NCI-H748 treated with DMSO at 0.1 percent for 48 hours (cell line): ENCODE data around the gene DET1.
A peak's percentile ranks its signal among the peaks of the same experiment; 100 is the strongest.
"Not testable (repeated sequence)": the region's sequence is repeated elsewhere in the genome, so short reads cannot be mapped to it uniquely, and the experiment has no call there.

Source experiments
- DNase-seq: peaks from one replicate; lab custom pipeline; 2025; lab: John Stamatoyannopoulos, UW

DET1 gene

GRCh38 chr15:88546248-88547129, at the start of gene DET1:
Gene DET1 (minus strand): TSS chr15:88546681. CDS start chr15:88531705, 14,976 bp downstream.
- peak; percentile 92 for DNase-seq

- DNase-seq = no peak
These were observed 44.9 kb upstream of the DET1 start for GRCh38 chr15:88591384-88591783.

- DNase-seq = no peak
These were observed 44.3 kb upstream of the DET1 start for GRCh38 chr15:88590759-88591158.

DNA sequence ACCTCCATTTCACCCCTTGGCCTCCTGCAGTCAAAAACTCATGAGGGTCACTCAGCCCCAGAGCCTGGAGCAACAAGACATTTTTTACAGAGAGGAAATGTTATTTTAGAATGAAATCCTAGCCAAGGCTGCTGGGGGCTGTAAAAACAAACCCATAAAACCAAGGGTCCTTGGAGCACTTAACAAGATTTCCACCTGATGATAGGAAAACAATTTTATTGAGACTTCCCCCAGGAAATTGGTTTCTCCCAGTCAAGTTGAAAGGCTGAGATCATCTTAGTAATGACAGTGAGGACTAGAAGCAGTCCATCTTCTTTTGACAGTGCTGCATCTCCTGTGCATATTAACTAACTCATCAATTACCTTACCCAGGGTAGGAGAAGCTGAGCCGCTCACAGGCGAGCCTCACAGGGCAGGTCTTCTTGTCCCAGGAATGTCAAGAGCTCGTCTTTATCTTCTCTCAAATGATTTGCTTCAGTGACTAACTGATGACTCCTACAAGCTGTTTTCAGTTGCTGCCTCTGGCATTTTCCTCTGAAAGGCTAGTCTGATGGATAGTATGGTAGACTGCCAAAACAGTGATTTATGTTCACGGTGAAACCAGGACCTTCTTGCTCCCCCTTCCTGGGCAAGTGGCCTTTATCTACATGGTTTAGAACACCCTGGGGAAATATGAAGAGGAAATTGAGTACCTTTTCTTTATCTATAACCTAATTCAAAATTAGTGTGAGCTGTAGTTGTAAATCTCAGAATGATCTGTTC, 40.1 kb upstream of the DET1 start:
- no peak for DNase-seq

- no peak for DNase-seq
These were observed 34.1 kb upstream of the DET1 start for GRCh38 chr15:88580532-88580931.

DNA sequence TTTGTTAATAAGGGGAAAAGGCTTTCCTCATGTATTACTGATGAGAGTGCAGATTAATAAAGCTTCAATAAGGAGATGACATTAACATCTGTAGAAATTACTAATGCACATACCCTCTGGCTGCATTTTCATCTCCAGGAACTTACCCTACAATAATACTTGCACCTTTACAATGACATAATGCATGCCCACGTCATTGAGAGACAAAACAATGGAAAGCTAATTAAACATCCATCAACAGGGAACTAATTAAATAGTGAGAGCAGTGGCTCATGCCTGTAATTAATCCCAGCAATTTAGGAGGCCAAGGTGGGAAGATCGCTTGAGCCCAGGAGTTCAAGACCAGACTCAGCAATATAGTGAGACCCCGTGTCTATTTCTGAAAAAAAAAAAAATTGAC, 32.8 kb upstream of the DET1 start:
- no peak for DNase-seq

- DNase-seq = peak; percentile 11
These were observed 28.2 kb upstream of the DET1 start for GRCh38 chr15:88574655-88575054.

- DNase-seq = no peak
These were observed 27.6 kb upstream of the DET1 start for GRCh38 chr15:88574077-88574476.

GRCh38 chr15:88571852-88572259, 25.4 kb upstream of the DET1 start:
- DNase-seq = no peak

DNA sequence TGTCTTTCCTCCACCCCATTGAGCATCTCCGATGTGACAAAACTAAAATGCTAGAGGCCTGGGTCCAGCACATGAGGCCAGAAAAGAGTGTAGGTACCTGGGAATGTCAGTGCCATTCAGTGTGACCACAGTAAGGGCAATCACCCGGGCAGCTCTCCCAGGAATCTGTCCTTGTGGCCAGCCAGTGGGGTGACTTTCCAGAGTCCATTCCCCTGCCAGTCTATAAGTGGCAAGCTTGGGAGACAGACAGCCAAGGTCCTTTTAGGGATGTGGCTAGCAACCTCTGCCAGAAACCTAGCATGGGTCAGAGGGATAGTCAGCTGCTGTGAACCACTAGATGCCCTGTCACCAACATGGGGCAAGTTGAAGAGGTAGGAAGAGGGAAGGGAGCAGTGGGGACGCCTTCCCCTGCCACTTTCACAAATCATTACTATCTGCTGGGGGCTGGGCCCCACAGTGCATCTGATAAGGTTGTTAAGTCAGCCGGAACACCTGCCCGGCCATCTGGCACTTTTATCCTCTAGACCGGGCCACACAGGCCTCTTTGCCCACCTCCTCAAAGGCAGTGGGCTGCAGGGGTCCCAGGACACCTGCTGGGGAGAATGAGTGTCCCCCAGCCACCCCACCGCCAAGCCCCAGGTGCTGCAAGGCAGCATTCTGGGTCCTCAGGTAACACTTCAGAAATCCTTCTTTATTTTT, 24.8 kb upstream of the DET1 start:
- no peak for DNase-seq

DNA sequence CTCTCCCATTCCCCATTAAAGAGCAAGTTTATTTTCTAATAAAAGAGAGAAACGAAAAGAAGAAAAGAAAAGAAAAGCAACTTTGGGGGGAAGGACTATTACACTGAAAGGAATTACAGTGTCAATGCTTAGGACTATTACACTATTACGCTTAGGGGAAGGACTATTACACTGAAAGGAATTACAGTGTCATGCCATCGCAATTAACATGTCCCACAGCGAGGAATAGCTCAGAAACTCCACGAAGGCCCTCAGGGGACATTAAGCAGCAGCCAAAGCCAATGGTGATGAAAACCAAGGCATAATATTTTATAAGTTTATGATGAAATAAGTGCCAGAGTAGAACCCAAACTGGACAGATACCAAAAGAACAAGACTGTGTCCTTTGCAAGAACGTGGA, 22.1 kb upstream of the DET1 start:
- DNase-seq = no peak

- DNase-seq = no peak
These were observed 18.3 kb upstream of the DET1 start for GRCh38 chr15:88564741-88565140.

- DNase-seq = no peak
These were observed 17.2 kb upstream of the DET1 start for GRCh38 chr15:88563638-88564037.

- not testable (repeated sequence) for DNase-seq
These were observed 13.1 kb upstream of the DET1 start for GRCh38 chr15:88559565-88559964.

DNA sequence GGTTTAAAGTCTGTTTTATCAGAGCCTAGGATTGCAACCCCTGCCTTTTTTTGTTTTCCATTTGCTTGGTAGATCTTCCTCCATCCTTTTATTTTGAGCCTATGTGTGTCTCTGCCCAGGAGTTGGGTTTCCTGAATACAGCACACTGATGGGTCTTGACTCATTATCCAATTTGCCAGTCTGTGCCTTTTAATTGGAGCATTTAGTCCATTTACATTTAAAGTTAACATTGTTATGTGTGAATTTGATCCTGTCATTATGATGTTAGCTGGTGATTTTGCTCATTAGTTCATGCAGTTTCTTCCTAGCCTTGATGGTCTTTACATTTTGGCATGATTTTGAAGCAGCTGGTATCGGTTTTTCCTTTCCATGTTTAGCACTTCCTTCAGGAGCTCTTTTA, 11.5 kb upstream of the DET1 start:
- not testable (repeated sequence) for DNase-seq

DNA sequence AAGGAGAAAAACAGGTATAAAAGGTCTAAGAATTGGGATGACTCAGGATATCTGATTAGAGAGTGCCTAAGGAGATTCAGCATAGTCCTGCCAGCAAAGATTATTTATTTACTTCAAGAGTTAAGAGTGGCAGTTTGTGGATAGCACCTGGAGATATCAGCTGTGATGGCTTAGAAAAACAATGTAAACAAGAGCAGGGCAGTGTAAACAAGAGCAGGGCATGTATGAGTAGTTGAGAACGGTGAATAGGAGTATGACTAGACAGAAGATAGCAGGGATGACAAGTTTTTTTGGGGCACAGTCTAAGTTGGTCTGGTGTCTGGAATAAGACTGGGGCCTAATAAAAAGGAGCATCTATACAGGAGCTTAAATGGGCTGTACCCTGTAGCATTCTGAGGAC, 1.5 kb upstream of the DET1 start:
- not testable (repeated sequence) for DNase-seq

DNA sequence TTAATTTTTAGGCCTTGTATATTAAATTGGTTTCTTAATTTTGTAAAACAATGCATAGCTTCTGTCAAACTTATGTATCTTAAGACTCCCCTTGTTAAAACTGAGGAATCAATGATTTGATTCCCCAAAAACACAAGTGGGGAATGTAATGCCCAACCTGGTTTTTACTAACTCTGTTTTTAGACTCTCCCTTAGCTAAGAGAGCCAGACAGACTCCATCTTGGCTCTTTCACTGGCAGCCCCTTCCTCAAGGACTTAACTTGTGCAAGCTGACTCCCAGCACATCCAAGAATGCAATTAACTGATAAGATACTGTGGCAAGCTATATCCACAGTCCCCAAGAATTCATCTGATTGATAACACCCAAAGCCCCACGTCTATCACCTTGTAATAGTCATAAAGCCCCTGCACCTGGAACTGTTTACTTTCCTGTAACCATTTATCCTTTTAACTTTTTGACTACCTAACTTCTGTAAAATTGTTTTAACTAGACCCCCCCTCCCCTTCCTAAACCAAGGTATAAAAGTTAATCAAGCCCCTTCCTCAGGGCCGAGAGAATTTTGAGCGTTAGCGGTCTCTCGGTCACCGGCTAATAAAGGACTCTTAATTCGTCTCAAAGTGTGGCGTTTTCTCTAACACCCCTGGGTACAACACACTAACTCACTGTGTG, 768 bp downstream of the DET1 start:
- not testable (repeated sequence) for DNase-seq

DNA sequence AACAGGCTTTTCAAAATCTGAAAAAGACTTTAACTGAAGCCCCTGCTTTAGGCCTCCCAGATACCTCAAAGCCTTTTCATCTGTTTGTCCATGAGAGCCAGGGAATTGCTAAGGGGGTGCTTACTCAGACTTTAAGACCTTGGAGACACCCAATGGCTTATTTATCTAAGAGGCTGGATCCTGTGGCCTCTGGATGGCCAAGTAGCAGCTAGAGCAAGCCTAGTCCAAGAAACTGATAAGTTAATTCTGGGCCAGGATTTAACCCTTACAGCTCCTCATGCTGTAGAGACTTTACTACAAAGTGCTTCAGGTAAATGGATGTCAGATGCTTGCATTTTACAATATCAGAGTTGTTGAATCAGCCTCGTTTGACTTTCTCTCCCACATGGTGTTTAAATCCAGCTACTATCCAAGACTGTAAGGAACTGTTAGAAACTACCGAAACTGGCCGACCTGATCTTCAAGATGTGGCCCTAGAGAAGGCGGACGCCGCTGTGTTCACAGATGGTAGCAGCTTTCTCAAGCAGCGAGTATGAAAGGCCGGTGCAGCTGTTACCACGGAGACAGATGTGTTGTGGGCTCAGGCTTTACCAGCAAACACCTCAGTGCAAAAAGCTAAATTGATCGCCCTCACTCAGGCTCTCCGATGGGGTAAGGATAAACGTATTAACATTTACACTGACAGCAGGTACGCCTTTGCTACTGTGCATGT, 3.3 kb downstream of the DET1 start:
- DNase-seq = no peak

GRCh38 chr15:88542342-88542733, 4.1 kb downstream of the DET1 start:
- no peak for DNase-seq

GRCh38 chr15:88541709-88542341, 4.7 kb downstream of the DET1 start:
- no peak for DNase-seq

DNA sequence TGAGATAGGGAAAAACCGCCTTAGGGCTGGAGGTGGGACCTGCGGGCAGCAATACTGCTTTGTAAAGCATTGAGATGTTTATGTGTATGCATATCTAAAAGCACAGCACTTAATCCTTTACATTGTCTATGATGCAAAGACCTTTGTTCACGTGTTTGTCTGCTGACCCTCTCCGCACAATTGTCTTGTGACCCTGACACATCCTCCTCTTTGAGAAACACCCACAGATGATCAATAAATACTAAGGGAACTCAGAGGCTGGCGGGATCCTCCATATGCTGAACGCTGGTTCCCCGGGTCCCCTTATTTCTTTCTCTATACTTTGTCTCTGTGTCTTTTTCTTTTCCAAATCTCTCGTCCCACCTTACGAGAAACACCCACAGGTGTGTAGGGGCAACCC, 5.4 kb downstream of the DET1 start:
- not testable (repeated sequence) for DNase-seq
